Measurements from ENCODE around the gene SURF1.

The SURF1 gene

DNA sequence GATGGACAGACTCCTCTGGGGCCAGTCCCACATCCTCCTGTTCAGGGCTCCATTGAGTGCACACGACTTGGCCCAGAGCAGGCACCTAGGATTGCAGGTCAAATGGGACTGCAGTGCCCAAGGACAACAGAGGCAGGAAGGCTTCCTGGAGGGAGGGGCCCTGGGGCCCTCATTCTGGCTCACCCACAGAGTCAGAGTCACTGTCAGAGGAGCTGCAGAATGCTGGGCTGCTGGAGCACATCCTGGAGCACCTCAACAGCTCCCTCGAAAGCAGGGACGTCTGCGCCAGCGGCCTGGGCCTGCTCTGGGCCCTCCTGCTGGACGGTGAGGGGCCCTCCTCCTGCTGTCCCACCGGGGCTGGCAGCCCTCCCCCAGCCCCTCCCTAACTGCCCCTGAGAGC lies 46.4 kb upstream of the SURF1 start:
- Histone ChIP-seq H3K9me3 (ENCODE audit: severe bottlenecking) (no peaks in the 10 kb centered on the region), H3K27me3 (ENCODE audit: insufficient read depth, poor library complexity, severe bottlenecking) (no peaks in the 10 kb centered on the region), H3K4me1 (ENCODE audit: insufficient read depth, poor library complexity, severe bottlenecking) (no peaks in the 10 kb centered on the region), H3K36me3 (ENCODE audit: low read depth) (peaks cover 27% of the 10 kb centered on the region), H3K4me3 (ENCODE audit: severe bottlenecking) (no peak overlapping the region), H3K27ac (ENCODE audit: poor library complexity, severe bottlenecking) (no peak overlapping the region)
- TF ChIP-seq, protein P1, sequence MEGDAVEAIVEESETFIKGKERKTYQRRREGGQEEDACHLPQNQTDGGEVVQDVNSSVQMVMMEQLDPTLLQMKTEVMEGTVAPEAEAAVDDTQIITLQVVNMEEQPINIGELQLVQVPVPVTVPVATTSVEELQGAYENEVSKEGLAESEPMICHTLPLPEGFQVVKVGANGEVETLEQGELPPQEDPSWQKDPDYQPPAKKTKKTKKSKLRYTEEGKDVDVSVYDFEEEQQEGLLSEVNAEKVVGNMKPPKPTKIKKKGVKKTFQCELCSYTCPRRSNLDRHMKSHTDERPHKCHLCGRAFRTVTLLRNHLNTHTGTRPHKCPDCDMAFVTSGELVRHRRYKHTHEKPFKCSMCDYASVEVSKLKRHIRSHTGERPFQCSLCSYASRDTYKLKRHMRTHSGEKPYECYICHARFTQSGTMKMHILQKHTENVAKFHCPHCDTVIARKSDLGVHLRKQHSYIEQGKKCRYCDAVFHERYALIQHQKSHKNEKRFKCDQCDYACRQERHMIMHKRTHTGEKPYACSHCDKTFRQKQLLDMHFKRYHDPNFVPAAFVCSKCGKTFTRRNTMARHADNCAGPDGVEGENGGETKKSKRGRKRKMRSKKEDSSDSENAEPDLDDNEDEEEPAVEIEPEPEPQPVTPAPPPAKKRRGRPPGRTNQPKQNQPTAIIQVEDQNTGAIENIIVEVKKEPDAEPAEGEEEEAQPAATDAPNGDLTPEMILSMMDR (IDR thresholded peaks at IDR 0.05; ENCODE audit: poor library complexity, severe bottlenecking) = no peak
- DNase-seq (ENCODE audit: low spot score) = no peak
- ATAC-seq (ENCODE audit: low read depth) = no peak

DNA sequence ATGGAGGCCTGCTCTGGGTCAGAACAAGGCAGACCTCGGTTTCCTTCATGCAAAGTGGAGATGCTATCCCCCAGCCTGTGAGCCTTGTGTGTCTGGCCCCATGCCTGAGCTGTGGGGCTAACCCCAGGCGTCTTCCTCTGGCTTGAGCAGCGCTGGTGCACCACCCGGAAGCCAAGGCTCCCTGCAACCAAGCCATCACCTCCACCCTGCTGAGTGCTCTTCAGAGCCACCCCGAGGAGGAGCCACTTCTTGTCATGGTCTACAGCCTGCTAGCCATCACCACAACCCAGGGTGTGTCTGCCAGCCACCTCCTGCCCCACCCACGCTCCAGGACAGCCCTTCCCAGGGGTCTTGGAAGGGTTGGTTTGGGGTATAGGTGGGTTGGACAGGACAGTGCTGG lies 45.3 kb upstream of the SURF1 start:
- ATAC-seq (ENCODE audit: low read depth) = no peak
- no peaks in the 10 kb centered on the region for H3K4me1 ChIP-seq (ENCODE audit: insufficient read depth, poor library complexity, severe bottlenecking)
- no peak overlapping the region for H3K4me3 ChIP-seq (ENCODE audit: severe bottlenecking)
- no peak for DNase-seq (ENCODE audit: low spot score)
- TF ChIP-seq, protein P1 (IDR thresholded peaks at IDR 0.05; ENCODE audit: poor library complexity, severe bottlenecking) = no peak
- H3K9me3 ChIP-seq (ENCODE audit: severe bottlenecking) = no peaks in the 10 kb centered on the region
- no peaks in the 10 kb centered on the region for H3K27me3 ChIP-seq (ENCODE audit: insufficient read depth, poor library complexity, severe bottlenecking)
- no peak overlapping the region for H3K27ac ChIP-seq (ENCODE audit: poor library complexity, severe bottlenecking)
- peaks cover 20% of the 10 kb centered on the region for H3K36me3 ChIP-seq (ENCODE audit: low read depth)

DNA sequence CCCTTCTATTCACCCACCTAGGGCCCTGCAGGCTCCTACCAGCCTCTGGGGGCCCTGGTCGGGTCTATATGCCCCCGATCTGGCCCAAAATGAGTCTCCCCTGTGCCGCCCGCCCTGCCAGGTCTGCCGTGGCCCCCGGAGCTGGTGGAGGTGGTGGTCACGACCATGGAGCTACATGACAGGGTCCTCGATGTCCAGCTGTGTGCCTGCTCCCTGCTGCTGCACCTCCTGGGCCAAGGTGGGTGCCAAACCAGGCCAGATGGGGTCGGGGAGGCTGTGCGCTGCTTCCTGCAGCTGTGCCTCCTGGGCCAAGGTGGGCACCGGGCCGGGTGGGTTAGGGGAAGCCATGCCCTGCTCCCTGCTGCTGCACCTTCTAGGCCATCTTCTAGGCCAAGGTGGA lies 44.0 kb upstream of the SURF1 start:
- H3K4me3 ChIP-seq (ENCODE audit: severe bottlenecking) = no peak overlapping the region
- ATAC-seq (ENCODE audit: low read depth) = no peak
- H3K27ac ChIP-seq (ENCODE audit: poor library complexity, severe bottlenecking) = no peak overlapping the region
- peak; percentile 51 for DNase-seq (ENCODE audit: low spot score)
- TF ChIP-seq, protein P1 (IDR thresholded peaks at IDR 0.05; ENCODE audit: poor library complexity, severe bottlenecking) = no peak
- no peaks in the 10 kb centered on the region for H3K27me3 ChIP-seq (ENCODE audit: insufficient read depth, poor library complexity, severe bottlenecking)
- H3K9me3 ChIP-seq (ENCODE audit: severe bottlenecking) = no peaks in the 10 kb centered on the region
- H3K4me1 ChIP-seq (ENCODE audit: insufficient read depth, poor library complexity, severe bottlenecking) = no peaks in the 10 kb centered on the region
- peaks cover 7% of the 10 kb centered on the region for H3K36me3 ChIP-seq (ENCODE audit: low read depth)

DNA sequence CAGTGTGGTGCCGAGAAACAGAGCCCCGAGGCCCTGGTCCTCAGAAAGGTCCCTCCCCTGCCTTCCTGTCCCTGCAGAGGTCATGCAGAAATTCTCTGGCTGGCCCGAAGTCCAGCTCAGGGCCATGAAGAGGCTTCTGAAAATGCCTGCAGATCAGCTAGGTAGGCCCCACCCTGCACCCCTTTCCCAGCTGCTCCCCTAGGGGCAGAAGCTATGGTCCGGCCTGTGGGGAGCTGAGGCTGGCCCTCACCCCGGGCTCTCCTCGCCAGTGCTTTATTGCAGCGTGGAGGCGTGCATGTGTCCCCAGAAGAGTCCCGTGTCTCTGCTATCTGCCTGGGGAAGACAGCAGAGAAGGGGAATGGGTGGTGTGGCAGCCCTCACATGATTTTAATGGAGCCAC lies 41.6 kb upstream of the SURF1 start:
- Histone ChIP-seq H3K4me3 (ENCODE audit: severe bottlenecking) (no peak overlapping the region), H3K27ac (ENCODE audit: poor library complexity, severe bottlenecking) (no peak overlapping the region), H3K4me1 (ENCODE audit: insufficient read depth, poor library complexity, severe bottlenecking) (no peaks in the 10 kb centered on the region), H3K36me3 (ENCODE audit: low read depth) (no peaks in the 10 kb centered on the region), H3K9me3 (ENCODE audit: severe bottlenecking) (no peaks in the 10 kb centered on the region), H3K27me3 (ENCODE audit: insufficient read depth, poor library complexity, severe bottlenecking) (no peaks in the 10 kb centered on the region)
- DNase-seq (ENCODE audit: low spot score) = no peak
- no peak for ATAC-seq (ENCODE audit: low read depth)
- TF ChIP-seq, protein P1 (IDR thresholded peaks at IDR 0.05; ENCODE audit: poor library complexity, severe bottlenecking) = no peak

DNA sequence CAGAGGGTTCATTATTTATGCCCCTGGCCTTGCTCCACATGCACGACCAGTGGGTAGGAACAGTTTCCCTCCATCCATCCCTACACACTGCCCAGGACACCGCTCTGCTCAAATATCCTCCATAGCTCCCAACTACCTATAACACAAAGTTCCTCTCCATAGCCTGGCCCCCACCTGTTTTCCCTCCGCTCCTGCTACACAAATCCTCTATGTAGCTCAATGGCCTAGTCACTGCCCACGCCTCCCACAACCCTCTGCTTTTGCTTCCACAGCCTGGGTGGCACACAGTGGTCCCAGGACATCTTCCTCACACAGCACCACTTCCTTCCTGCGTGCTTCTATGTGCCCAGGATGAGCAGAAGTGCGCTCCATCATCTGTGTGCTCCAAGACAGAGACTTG lies 41.1 kb upstream of the SURF1 start:
- Histone ChIP-seq H3K4me3 (ENCODE audit: severe bottlenecking) (no peak overlapping the region), H3K27me3 (ENCODE audit: insufficient read depth, poor library complexity, severe bottlenecking) (no peaks in the 10 kb centered on the region), H3K36me3 (ENCODE audit: low read depth) (no peaks in the 10 kb centered on the region), H3K4me1 (ENCODE audit: insufficient read depth, poor library complexity, severe bottlenecking) (no peaks in the 10 kb centered on the region), H3K9me3 (ENCODE audit: severe bottlenecking) (no peaks in the 10 kb centered on the region), H3K27ac (ENCODE audit: poor library complexity, severe bottlenecking) (no peak overlapping the region)
- no peak for DNase-seq (ENCODE audit: low spot score)
- TF ChIP-seq, protein P1 (IDR thresholded peaks at IDR 0.05; ENCODE audit: poor library complexity, severe bottlenecking) = no peak
- ATAC-seq (ENCODE audit: low read depth) = no peak
